Measurements from ENCODE around the gene HLA-DPA1.

DNA sequence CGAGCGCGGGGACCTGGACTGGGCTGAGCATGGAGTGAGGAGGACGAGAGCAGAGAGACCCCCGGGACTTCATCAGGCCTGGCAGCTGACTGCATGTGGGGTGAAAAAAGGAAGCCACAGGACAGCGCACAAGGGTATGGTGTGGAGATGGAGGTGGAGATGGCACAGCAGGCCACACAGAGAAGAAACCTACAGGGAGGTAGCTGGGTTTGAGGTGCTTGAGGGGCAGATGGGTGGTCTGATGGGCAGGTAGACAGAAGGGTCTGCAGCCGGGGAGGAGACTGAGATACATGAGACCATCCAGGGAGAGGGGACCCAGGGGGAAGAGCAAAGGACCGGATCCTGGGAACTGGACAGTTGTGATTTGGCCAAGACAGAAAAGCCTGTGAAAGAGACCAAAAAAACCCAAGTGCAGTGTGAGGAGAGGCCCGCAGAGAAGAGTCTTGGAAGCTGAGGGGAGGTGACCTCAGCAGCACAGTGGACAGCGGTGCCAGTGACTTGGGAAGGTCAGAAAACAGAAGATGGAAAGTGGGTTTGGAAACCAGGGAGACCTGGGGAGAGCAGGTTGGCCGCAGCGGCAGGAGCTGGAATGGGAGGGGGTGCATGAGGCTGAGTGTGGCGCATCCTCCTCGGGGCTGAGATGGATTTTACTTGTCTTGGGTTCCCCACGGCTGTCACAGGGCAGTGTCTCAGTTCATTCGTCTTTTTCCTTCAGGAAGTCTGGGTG lies 7.8 kb upstream of the HLA-DPA1 start:
- TF ChIP-seq, protein P1, sequence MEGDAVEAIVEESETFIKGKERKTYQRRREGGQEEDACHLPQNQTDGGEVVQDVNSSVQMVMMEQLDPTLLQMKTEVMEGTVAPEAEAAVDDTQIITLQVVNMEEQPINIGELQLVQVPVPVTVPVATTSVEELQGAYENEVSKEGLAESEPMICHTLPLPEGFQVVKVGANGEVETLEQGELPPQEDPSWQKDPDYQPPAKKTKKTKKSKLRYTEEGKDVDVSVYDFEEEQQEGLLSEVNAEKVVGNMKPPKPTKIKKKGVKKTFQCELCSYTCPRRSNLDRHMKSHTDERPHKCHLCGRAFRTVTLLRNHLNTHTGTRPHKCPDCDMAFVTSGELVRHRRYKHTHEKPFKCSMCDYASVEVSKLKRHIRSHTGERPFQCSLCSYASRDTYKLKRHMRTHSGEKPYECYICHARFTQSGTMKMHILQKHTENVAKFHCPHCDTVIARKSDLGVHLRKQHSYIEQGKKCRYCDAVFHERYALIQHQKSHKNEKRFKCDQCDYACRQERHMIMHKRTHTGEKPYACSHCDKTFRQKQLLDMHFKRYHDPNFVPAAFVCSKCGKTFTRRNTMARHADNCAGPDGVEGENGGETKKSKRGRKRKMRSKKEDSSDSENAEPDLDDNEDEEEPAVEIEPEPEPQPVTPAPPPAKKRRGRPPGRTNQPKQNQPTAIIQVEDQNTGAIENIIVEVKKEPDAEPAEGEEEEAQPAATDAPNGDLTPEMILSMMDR (IDR thresholded peaks at IDR 0.05; ENCODE audit: low read depth, low read length), result no peak
- no peak for TF ChIP-seq EZH2phosphoT487 (IDR thresholded peaks at IDR 0.05; ENCODE audit: low read depth)

Data from OCI-LY3 (cell line).